Ovary (tissue), 3 donors: ENCODE results near the gene DLG5.

ENCODE experiments used
- CTCF ChIP-seq, 3 donors: fragments of 450-650 bp in 2 of 3; fragments of 200-600 bp in 1 of 3; IDR thresholded peaks; one replicate each; pipeline versions ENCODE4 v1.5.1 to v1.8.0; 2016 to 2022; ENCODE audit warnings: antibody characterized with exemption in 3 of 3, mild to moderate bottlenecking in 1 of 3
- EP300 ChIP-seq: sonication (generic); formaldehyde crosslinking; IDR thresholded peaks from one replicate; pipeline ENCODE4 v1.6.1; 2017; ENCODE audit warnings: antibody characterized with exemption
- POLR2A ChIP-seq: fragments of 450-650 bp; IDR thresholded peaks from one replicate; pipeline ENCODE4 v1.6.1; 2017; ENCODE audit warnings: antibody characterized with exemption, mild to moderate bottlenecking, moderate library complexity
- donor health status: DM: no; HTN: no; CAD: no.

GRCh38 chr10:77865580-77866324 lies 60.8 kb downstream of the DLG5 start:
- TF ChIP-seq CTCF (IDR thresholded peaks at IDR 0.05) (no peak), EP300 (no peak), POLR2A (no peak)
